ENCODE data around the gene BRSK2.
"Not testable (repeated sequence)": the region's sequence is repeated elsewhere in the genome, so short reads cannot be mapped to it uniquely, and the experiment has no call there.

The BRSK2 gene

GRCh38 chr11:1389932-1390568 lies at the start of gene BRSK2:
TSS of gene BRSK2 (plus strand) at chr11:1389934. CDS start at chr11:1390285, 351 bp downstream.
- DNase-seq (ENCODE audit: low read depth in 2 of 3, low spot score in 1 of 3), result no peak

GRCh38 chr11:1340111-1340510 lies 49.6 kb upstream of the BRSK2 start:
- DNase-seq (ENCODE audit: low read depth in 2 of 3, low spot score in 1 of 3), result no peak

GRCh38 chr11:1341226-1341625 lies 48.5 kb upstream of the BRSK2 start:
- not testable (repeated sequence) for DNase-seq (ENCODE audit: low read depth in 2 of 3, low spot score in 1 of 3)

DNA sequence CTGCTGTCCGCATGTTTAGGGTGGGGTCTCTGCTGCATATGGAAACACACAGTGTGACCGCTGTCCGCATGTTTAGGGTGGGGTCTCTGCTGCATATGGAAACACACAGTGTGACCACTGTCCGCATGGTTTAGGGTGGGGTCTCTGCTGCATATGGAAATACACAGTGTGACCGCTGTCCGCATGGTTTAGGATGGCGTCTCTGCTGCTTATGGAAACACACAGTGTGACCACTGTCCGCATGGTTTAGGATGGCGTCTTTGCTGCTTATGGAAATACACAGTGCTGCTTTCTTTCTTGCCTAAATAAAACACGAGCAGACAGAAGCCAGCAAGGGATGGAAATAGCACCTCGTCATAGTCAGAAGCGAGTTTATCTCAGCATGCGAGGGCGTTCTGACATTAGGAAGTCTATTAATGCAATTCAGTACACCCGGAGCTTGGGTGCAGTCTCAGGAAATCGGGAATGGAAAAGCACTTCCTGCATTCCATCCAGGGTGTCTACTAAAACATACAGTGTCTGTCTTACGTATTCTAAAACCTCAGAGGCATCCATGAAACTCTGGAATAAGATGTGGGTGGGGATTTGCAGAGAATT lies 47.7 kb upstream of the BRSK2 start:
- DNase-seq (ENCODE audit: low read depth in 2 of 3, low spot score in 1 of 3), result no peak

- no peak for DNase-seq (ENCODE audit: low read depth in 2 of 3, low spot score in 1 of 3)
These were observed 46.8 kb upstream of the BRSK2 start for GRCh38 chr11:1342946-1343345.

DNA sequence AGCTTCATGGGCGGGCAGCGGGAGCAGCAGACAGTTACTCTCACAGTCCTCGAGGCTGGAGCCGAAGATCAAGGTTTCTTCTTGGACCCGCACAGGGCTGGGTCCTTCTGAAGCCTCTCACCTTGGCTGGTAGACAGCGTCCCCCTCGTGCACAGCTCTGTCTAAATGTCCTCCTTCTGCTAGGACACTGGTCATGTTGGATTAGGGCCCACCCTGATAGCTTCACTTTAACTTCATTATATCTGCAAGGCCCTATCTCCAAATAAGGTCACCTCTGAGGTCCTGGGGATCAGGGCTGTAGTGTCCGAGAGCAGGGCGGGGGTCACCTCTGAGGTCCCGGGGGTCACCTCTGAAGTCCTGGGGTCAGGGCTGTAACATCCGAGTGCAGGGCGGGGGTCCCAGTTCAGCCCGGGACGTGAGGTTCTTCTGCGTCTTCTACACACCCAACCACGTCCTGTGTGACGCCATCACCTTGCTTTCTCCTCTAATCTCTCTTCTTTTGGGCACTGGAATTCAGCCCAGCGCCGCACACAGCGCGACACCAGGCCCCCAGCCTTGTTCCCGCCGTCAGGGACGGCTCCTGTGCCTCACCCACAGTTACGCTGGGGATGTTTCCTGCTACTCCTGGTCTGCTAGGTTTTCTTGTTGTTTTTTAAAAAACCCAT lies 46.2 kb upstream of the BRSK2 start:
- no peak for DNase-seq (ENCODE audit: low read depth in 2 of 3, low spot score in 1 of 3)

- DNase-seq (ENCODE audit: low read depth in 2 of 3, low spot score in 1 of 3), result no peak
These were observed 45.6 kb upstream of the BRSK2 start for GRCh38 chr11:1344056-1344635.

- no peak for DNase-seq (ENCODE audit: low read depth in 2 of 3, low spot score in 1 of 3)
These were observed 43.8 kb upstream of the BRSK2 start for GRCh38 chr11:1345737-1346513.

DNA sequence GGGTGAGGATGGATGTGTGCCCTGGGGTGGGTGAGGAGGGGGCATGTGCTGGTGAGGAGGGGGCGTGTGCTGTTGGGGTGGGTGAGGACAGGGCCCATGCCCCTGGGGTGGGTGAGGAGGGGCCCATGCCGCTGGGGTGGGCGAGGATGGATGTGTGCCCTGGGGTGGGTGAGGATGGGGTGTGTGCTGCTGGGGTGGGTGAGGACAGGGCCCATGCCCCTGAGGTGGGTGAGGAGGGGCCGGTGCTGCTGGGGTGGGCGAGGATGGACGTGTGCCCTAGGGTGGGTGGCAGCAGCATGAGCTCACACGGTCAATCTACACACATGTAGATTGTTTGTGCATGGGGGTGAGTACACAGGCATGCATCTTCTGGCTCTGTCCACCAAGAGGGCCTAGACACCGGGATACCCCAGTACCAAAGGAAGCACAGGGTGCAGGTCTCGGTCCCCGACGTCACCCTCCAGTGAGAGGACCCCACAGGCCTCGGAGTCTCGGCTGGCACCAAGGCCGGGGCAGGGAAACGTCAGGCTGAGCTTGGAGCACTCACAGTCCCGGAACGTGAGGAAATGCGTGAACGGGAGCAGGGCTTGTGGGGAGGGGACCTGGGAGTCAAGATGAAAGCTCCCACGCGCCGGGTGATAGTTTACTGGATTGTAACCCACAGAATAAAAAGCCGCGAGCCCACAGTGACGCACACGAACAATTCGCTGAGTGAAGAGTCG lies 42.9 kb upstream of the BRSK2 start:
- no peak for DNase-seq (ENCODE audit: low read depth in 2 of 3, low spot score in 1 of 3)

GRCh38 chr11:1347411-1347999 lies 42.2 kb upstream of the BRSK2 start:
- not testable (repeated sequence) for DNase-seq (ENCODE audit: low read depth in 2 of 3, low spot score in 1 of 3)

- no peak for DNase-seq (ENCODE audit: low read depth in 2 of 3, low spot score in 1 of 3)
These were observed 41.5 kb upstream of the BRSK2 start for GRCh38 chr11:1348146-1348795.

- no peak for DNase-seq (ENCODE audit: low read depth in 2 of 3, low spot score in 1 of 3)
These were observed 40.9 kb upstream of the BRSK2 start for GRCh38 chr11:1348796-1349326.

DNA sequence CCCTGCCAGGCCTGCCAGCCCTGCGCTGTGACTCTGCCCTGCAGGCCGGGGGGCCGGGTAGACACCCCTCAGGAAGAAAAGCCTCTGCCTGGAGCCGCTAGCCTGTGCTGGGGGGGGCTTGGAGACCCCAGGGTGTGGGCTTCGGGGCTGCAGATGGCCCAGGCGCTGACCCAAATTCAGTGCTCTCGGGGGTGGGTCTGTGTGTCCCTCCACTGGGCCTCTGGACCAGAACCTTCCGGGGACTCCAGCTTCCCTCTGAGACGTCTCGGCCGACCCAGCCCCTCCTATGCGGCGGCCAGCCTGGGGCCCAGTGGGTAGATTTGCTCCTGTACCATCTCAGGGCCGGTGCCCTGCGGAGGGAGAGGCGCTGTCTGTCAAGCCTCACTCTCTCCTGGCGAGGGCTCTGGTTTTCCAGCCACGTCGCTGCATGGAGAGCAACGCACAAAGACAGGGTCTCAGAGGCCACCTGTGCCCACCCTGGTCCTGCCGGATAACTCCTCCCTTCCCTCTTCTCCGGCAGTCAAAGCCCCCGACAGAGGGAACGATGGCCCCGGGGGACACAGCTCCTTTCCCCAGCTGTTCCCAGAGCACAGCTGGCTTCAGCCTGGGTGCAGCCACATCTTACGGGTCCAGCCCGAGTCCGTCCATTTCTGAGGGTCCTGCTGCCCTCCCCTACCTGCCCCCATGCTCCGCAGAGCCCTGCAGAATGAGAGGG lies 40.2 kb upstream of the BRSK2 start:
- DNase-seq (ENCODE audit: low read depth in 2 of 3, low spot score in 1 of 3), result no peak

DNA sequence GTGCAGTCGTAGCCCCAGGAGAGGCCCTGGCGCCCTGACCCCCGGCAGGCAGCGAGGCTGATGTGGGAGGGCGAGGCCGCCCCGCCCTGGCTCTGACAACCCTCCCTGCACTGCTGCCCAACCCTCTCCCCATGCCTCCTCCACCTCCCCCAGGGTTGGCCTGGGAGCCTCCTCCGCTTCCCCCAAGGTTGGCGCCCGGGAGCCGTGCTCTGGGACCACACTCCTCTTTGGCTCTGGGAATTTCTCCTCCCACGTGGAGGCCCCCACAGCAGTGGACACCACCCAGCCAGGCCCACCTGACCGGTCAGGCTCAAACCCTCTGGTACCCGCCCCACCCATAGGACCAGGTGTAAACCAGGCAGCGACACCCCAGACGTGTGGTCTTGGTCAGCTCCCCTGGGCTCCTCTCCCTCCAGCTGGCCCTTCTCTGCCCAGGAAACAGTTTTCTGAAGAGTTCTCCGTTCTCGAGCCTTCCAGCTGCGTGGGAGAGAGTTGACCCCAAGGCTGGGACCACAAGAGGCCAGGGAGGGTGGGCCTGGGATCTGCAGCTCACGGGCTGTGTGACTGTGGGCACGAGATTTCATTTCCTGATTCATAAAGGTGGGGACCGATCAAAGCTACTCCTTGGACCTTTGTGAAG lies 39.5 kb upstream of the BRSK2 start:
- DNase-seq (ENCODE audit: low read depth in 2 of 3, low spot score in 1 of 3), result no peak

DNA sequence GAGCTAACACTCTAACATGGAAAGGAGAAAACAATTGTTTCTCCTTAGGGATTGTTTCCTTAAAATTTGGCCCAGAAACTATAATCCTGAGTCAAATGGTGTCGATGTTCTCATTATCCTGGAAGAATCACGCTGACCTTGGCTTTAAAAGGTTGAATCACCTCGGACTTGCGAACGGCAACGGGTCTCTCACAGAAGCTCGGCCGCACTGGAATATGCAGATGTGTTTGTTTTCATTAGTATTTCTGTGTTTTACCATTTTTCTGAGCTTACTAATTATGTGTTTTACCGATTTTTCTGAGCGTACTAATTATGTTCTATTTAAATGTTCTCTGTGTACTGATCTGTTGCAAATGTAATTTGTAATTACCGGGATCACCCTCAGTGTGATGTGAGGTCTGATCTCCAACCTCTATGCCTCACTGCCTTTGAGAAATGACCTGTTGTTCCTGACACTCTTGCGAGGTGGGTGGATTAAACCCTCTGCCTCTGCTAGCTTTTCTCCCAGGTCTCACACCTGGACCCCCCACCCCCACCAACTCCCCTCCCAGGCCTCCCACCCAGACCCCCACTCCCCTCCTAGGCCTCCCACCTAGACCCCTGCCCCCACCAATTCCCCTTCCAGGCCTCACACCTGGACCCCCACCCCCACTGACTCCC lies 38.3 kb upstream of the BRSK2 start:
- DNase-seq (ENCODE audit: low read depth in 2 of 3, low spot score in 1 of 3), result no peak

DNA sequence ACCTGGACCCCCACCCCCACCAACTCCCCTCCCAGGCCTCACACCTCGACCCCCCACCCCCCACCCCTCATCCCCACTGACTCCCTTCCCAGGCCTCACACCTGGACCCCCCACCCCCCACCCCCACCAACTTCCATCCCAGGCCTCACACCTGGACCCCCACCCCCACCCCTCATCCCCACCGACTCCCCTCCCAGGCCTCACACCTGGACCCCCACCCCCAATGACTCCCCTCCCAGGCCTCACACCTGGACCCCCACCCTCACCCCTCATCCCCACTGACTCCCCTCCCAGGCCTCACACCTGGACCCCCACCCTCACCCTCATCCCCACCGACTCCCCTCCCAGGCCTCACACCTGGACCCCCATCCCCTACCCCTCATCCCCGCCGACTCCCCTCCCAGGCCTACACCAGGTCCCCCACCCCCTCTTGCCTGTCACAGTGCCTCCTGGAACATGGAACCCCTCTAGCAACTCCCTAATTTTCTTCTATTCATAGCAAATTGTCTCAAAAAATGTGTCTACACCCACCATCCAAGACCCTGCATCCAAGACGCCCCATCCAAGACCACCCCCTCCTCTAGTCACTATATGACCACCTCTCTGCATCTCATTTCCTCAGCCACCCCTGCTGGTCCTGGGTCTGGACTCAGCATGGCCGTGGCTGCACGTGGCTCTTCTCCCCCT lies 36.9 kb upstream of the BRSK2 start:
- no peak for DNase-seq (ENCODE audit: low read depth in 2 of 3, low spot score in 1 of 3)

- DNase-seq (ENCODE audit: low read depth in 2 of 3, low spot score in 1 of 3), result no peak
These were observed 36.2 kb upstream of the BRSK2 start for GRCh38 chr11:1353383-1354124.
